DMS153 (cell line): Measurements from ENCODE around the gene SMIM22.

ENCODE experiments used
- DNase-seq: peaks from one replicate; lab custom pipeline; 2025; lab: John Stamatoyannopoulos, UW

SMIM22 gene

GRCh38 chr16:4795828-4796572 is 831 bp downstream of the SMIM22 start:
- DNase-seq = no peak

DNA sequence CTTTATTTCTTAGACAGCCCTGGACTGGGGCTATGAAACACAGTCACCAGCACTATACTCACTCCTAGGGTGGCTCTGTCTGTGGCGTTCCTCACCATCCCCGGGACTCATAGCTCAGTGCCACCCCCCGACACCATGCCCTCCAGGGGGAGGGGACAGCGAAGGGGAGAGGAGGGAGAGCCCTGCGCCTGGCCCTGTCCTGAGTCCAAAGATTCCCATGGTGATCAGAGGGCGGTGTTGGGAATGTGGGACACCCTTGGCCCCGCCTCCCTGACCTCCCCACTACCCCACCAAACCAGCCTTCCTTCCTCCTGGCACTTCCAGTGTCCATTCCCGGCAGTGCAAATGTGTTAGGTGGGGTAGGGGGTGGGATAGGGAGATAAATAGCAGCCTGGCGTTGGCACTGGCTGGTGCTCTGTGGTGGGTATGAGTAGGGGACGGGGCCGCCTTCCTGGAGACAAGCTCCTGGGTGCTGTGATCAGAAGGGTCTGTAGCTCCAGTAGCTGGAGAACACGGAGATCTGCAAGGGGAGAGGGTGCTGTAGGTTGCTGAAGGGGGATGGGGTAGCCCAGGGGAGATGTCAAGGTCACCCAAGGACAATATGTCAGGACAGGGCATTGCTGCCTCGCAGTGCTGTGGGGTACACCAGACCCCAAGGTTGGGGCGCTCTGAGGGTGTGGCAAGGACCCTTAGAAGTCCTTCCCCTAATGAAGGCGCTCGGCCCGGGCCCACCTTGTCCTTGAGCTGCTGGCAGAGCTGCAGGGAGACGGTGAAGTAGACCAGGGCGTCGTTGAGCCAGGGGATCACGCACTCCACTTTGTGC is 2.0 kb downstream of the SMIM22 start:
- DNase-seq = no peak

GRCh38 chr16:4797805-4798252 is 2.7 kb downstream of the SMIM22 start:
- no peak for DNase-seq

DNA sequence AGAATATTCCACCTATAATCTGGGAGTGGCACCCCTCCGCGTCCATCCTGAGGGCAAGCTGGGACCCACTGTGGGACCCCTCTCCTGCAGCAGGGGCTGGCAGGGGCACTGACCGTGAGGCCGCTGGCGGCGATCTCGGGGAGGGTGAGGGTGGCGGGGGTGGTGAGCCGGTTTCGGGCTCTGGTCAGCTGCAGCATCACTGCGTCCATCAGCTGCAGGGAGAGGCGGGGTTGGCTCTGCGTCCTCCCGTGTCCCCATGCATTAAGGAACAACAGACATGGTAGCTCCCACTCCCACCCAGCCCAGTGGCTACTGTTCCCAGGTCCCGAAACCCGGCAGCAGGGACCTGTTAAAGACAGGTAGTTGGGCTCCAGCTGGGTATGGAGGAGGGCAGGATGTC is 3.3 kb downstream of the SMIM22 start:
- no peak for DNase-seq

GRCh38 chr16:4799171-4799855 is 4.1 kb downstream of the SMIM22 start:
- DNase-seq = no peak

DNA sequence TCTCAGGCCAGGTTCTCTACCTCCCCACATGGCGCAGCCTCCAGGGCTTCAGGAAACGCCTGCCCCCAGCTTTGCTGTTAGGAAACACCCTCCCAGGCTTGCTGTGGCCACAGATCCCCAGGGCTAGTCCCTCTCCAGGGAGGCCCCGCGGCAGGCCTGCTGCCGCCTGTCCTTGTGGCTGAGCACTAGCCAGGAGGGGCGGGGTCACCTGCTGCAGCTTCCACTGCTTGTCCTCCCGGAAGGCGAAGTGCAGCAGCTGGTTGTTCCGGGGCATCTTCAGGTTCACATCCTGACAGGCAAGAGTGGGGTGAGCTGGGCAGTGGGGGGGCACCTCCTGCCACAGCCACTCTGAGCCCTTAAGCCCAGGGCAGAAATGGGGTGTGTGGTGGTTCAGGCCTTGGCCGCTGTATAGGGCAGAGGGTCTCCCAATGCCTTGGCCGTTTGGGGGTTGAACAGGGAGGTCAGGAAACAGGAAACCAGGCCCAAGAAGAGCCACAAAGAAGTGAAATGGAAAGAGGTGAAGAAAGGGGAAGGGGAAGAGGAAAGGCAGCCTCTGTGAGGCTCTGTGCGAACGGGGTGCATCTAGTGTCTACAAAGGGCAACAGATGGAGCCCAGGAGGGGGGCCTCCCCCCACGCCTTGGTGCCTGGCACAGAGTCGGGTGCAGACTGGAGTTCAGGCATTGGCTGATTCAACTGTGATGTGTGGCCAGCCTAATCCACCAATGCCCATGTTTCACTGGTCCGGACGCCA is 5.3 kb downstream of the SMIM22 start:
- DNase-seq = peak; percentile 63

GRCh38 chr16:4801051-4801961 is 6.1 kb downstream of the SMIM22 start:
- DNase-seq = no peak

DNA sequence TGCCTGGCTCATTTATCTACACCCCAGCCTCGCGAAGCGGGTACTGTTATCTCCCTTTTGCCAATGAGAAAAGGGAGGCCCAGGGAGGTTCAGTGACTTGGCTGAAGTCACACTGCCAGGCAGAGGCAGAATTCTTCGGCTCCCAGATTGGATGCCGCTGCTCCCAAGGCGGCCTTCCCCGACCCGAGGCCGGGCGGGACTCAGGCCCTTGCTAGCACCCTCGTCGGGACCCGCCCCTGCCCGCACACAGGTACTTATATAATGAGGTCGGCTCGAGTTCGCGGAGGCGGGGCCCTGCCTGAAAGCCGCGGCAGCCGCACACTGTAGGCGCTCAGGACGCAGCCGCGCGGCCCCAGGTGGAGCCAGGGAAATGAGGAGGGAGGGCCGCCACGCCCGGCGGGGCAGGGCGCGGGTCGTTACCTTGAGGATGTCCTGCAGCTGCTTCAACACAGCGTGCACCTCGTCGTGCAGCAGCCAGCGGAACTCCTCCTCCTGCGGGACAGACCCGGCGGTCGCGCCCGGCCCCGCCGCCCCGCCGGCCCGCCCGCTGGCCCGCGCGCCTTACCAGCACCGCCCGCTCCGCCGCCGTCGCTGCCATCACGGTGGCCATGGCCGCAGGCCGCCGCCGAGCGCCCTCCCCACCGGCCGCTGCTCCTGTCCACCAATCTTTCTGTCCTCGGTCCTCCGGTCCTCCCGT is 6.9 kb downstream of the SMIM22 start, which contains the start of gene ROGDI:
Gene ROGDI (minus strand): TSS at position 672 of the 697 bp plus-strand sequence. CDS start 62 bp downstream, at position 610.
- DNase-seq = peak; percentile 88

- peak; percentile 87 for DNase-seq
Measured at GRCh38 chr16:4802659-4803287, 7.6 kb downstream of the SMIM22 start.

- DNase-seq = no peak
Measured at GRCh38 chr16:4803401-4803844, 8.3 kb downstream of the SMIM22 start.

GRCh38 chr16:4803898-4804762 is 9.0 kb downstream of the SMIM22 start:
- no peak for DNase-seq

- DNase-seq = no peak
Measured at GRCh38 chr16:4805231-4805630, 10.1 kb downstream of the SMIM22 start.

GRCh38 chr16:4806280-4806679 is 11.1 kb downstream of the SMIM22 start:
- DNase-seq = no peak

DNA sequence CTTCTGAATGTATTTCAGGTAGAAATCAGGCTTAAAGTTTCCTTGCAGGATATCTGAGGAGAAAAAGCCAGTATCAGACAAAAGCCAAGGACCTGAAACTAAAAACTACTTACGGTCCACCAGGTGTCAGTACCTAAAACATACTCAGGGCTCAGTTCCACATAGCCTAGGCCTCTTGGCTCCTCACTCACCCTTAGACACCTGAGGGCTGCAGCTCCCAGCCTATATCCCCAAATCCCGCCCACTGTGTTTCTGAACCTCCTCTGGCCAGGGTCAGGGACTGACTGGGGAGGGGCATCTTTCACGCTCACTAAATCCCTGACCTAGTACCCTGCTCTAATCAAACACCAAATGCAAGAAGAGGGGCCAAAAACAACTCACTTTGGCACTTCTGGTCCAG is 16.1 kb downstream of the SMIM22 start:
- DNase-seq = no peak

DNA sequence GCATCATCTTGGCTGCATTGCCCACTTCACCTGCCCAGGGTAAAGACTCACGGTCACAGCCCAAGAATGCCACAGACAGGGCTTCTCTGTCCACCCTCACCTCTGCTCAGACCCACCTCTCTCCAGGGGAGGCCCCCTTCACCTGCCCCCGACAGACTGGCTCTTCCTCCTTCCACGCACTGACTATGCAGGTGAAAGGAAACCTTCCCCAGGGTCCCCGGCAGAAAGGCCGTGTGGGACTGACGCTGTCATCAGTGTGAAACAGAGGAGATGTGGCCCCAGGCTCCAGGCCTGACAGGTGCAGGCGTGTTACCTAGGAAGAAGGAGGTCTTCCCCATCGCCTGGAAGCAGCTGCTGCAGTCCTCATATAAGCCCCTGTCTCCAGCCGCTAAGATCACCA is 16.6 kb downstream of the SMIM22 start:
- no peak for DNase-seq

- DNase-seq = no peak
Measured at GRCh38 chr16:4813251-4814003, 18.3 kb downstream of the SMIM22 start.

DNA sequence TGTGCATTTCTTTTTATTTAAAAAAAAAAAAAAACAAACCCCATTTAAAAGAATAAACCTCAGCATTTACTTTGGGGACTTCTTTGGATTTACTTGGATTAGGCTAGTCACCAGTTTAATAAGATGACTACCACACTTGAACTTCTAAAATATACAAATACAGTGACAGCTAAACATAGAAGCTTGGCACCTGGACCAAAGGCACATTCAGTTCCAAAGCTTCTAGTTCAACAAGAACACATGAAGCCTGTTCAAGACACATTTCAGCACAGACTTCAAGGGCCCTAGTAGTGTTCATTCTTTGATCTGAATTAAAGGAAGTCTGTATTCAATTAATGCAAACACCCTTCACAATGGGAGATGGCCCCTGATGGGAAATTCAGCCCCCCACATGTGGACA is 18.9 kb downstream of the SMIM22 start:
- no peak for DNase-seq
